Activated naive CD8-positive, alpha-beta T cell treated with anti-CD3 and anti-CD28 coated beads for 36 hours (primary cell): ENCODE results near the gene NTM. TPM values are rescaled to one million over a fixed set of nuclear protein-coding genes. Genes with fewer than 3 reads are reported as not detected.

Experiments
- DNase-seq: peaks from one replicate; pipeline ENCODE4 v3.0.0; 2021
- H3K27ac Mint-ChIP-seq: one replicate; pipeline ENCODE4 v1.8.0; 2022; ENCODE audit warnings: mild to moderate bottlenecking, moderate library complexity, mixed read lengths
- H3K27me3 Mint-ChIP-seq: one replicate; pipeline ENCODE4 v1.8.0; 2022; ENCODE audit warnings: mild to moderate bottlenecking, mixed read lengths
- H3K36me3 Mint-ChIP-seq: one replicate; pipeline ENCODE4 v1.8.0; 2021; ENCODE audit warnings: mild to moderate bottlenecking, mixed read lengths
- H3K4me1 Mint-ChIP-seq: one replicate; pipeline ENCODE4 v1.8.0; 2021; ENCODE audit warnings: mixed read lengths
- H3K4me3 Mint-ChIP-seq: one replicate; pipeline ENCODE4 v1.8.0; 2022; ENCODE audit warnings: mild to moderate bottlenecking, moderate library complexity, mixed read lengths
- H3K9me3 Mint-ChIP-seq: one replicate; pipeline ENCODE4 v1.8.0; 2022; ENCODE audit warnings: mixed read lengths
- total RNA-seq, 2 experiments: library from RNA; stranded (reverse); gene quantifications; one replicate each; pipeline ENCODE4 v1.2.3, GENCODE V29; 2021

The NTM gene
- total RNA-seq, 2 experiments from 2014 or later = not detected

- Mint-ChIP-seq H3K27me3 (peaks cover 11% of the 10 kb centered on the region), H3K4me3 (no peak overlapping the region), H3K9me3 (peaks cover 2% of the 10 kb centered on the region), H3K36me3 (peaks cover 1% of the 10 kb centered on the region), H3K27ac (no peak overlapping the region), H3K4me1 (no peaks in the 10 kb centered on the region)
- no peak for DNase-seq
Measured at GRCh38 chr11:131546218-131546895, 175.9 kb downstream of the NTM start.

- H3K36me3 Mint-ChIP-seq = peaks cover 1% of the 10 kb centered on the region
Measured at GRCh38 chr11:131549099-131549498, 178.7 kb downstream of the NTM start.

GRCh38 chr11:131549770-131550169, 179.4 kb downstream of the NTM start:
- Mint-ChIP-seq H3K4me3 (no peak overlapping the region), H3K9me3 (peaks cover 3% of the 10 kb centered on the region), H3K27me3 (peaks cover 11% of the 10 kb centered on the region), H3K36me3 (peaks cover 1% of the 10 kb centered on the region), H3K27ac (no peak overlapping the region), H3K4me1 (no peaks in the 10 kb centered on the region)
- no peak for DNase-seq

More at GRCh38 chr11:131549099-131549498, 178.7 kb downstream of the NTM start:
- H3K4me1 Mint-ChIP-seq = no peaks in the 10 kb centered on the region
- no peak overlapping the region for H3K4me3 Mint-ChIP-seq
- no peak overlapping the region for H3K27ac Mint-ChIP-seq
- DNase-seq = no peak
- peaks cover 11% of the 10 kb centered on the region for H3K27me3 Mint-ChIP-seq
- peaks cover 3% of the 10 kb centered on the region for H3K9me3 Mint-ChIP-seq

GRCh38 chr11:131560287-131560686, 189.9 kb downstream of the NTM start:
- H3K27me3 Mint-ChIP-seq = no peaks in the 10 kb centered on the region

GRCh38 chr11:131561501-131561900, 191.1 kb downstream of the NTM start:
- no peaks in the 10 kb centered on the region for H3K36me3 Mint-ChIP-seq
- no peaks in the 10 kb centered on the region for H3K9me3 Mint-ChIP-seq
- H3K27ac Mint-ChIP-seq = no peak overlapping the region
- no peaks in the 10 kb centered on the region for H3K4me1 Mint-ChIP-seq
- H3K4me3 Mint-ChIP-seq = no peak overlapping the region
- DNase-seq = no peak
- H3K27me3 Mint-ChIP-seq = no peaks in the 10 kb centered on the region

More at GRCh38 chr11:131560287-131560686, 189.9 kb downstream of the NTM start:
- no peak overlapping the region for H3K27ac Mint-ChIP-seq
- no peaks in the 10 kb centered on the region for H3K4me1 Mint-ChIP-seq
- no peaks in the 10 kb centered on the region for H3K9me3 Mint-ChIP-seq
- no peak for DNase-seq
- no peak overlapping the region for H3K4me3 Mint-ChIP-seq
- H3K36me3 Mint-ChIP-seq = no peaks in the 10 kb centered on the region

GRCh38 chr11:131561972-131562371, 191.6 kb downstream of the NTM start:
- no peak for DNase-seq
- Mint-ChIP-seq H3K9me3 (no peaks in the 10 kb centered on the region), H3K4me3 (no peak overlapping the region), H3K4me1 (no peaks in the 10 kb centered on the region), H3K27ac (no peak overlapping the region), H3K27me3 (no peaks in the 10 kb centered on the region), H3K36me3 (no peaks in the 10 kb centered on the region)

GRCh38 chr11:131568318-131568717, 197.9 kb downstream of the NTM start:
- Mint-ChIP-seq H3K9me3 (no peaks in the 10 kb centered on the region), H3K27ac (no peak overlapping the region), H3K27me3 (no peaks in the 10 kb centered on the region), H3K4me1 (no peaks in the 10 kb centered on the region), H3K36me3 (no peaks in the 10 kb centered on the region), H3K4me3 (no peak overlapping the region)
- DNase-seq = no peak

- Mint-ChIP-seq H3K36me3 (no peaks in the 10 kb centered on the region), H3K4me3 (no peak overlapping the region), H3K9me3 (no peaks in the 10 kb centered on the region), H3K27ac (no peak overlapping the region), H3K4me1 (no peaks in the 10 kb centered on the region), H3K27me3 (no peaks in the 10 kb centered on the region)
- no peak for DNase-seq
Measured at GRCh38 chr11:131571571-131571970, 201.2 kb downstream of the NTM start.

GRCh38 chr11:131572423-131572822, 202.0 kb downstream of the NTM start:
- no peaks in the 10 kb centered on the region for H3K36me3 Mint-ChIP-seq

GRCh38 chr11:131579932-131580387, 209.5 kb downstream of the NTM start:
- no peak for DNase-seq
- H3K27me3 Mint-ChIP-seq = peaks cover 13% of the 10 kb centered on the region
- H3K4me3 Mint-ChIP-seq = no peak overlapping the region
- no peaks in the 10 kb centered on the region for H3K9me3 Mint-ChIP-seq
- no peaks in the 10 kb centered on the region for H3K4me1 Mint-ChIP-seq
- H3K27ac Mint-ChIP-seq = no peak overlapping the region
- H3K36me3 Mint-ChIP-seq = no peaks in the 10 kb centered on the region

More at GRCh38 chr11:131572423-131572822, 202.0 kb downstream of the NTM start:
- no peak overlapping the region for H3K4me3 Mint-ChIP-seq
- no peaks in the 10 kb centered on the region for H3K4me1 Mint-ChIP-seq
- H3K27ac Mint-ChIP-seq = no peak overlapping the region
- no peaks in the 10 kb centered on the region for H3K9me3 Mint-ChIP-seq
- H3K27me3 Mint-ChIP-seq = no peaks in the 10 kb centered on the region
- no peak for DNase-seq

GRCh38 chr11:131580476-131580875, 210.1 kb downstream of the NTM start:
- H3K27ac Mint-ChIP-seq = no peak overlapping the region
- H3K4me3 Mint-ChIP-seq = no peak overlapping the region
- H3K36me3 Mint-ChIP-seq = no peaks in the 10 kb centered on the region
- no peaks in the 10 kb centered on the region for H3K4me1 Mint-ChIP-seq
- H3K27me3 Mint-ChIP-seq = peaks cover 13% of the 10 kb centered on the region
- no peaks in the 10 kb centered on the region for H3K9me3 Mint-ChIP-seq
- no peak for DNase-seq

- H3K36me3 Mint-ChIP-seq = no peaks in the 10 kb centered on the region
- no peak overlapping the region for H3K27ac Mint-ChIP-seq
- H3K4me3 Mint-ChIP-seq = no peak overlapping the region
Measured at GRCh38 chr11:131581046-131581445, 210.6 kb downstream of the NTM start.

GRCh38 chr11:131582021-131582525, 211.7 kb downstream of the NTM start:
- DNase-seq = no peak
- Mint-ChIP-seq H3K27ac (no peak overlapping the region), H3K4me3 (no peak overlapping the region), H3K36me3 (no peaks in the 10 kb centered on the region), H3K9me3 (no peaks in the 10 kb centered on the region), H3K4me1 (no peaks in the 10 kb centered on the region), H3K27me3 (peaks cover 21% of the 10 kb centered on the region)

More at GRCh38 chr11:131581046-131581445, 210.6 kb downstream of the NTM start:
- no peaks in the 10 kb centered on the region for H3K9me3 Mint-ChIP-seq
- H3K4me1 Mint-ChIP-seq = no peaks in the 10 kb centered on the region
- no peak for DNase-seq
- H3K27me3 Mint-ChIP-seq = peaks cover 16% of the 10 kb centered on the region

GRCh38 chr11:131583421-131583820, 213.0 kb downstream of the NTM start:
- no peaks in the 10 kb centered on the region for H3K36me3 Mint-ChIP-seq
- peaks cover 16% of the 10 kb centered on the region for H3K27me3 Mint-ChIP-seq
- no peaks in the 10 kb centered on the region for H3K4me1 Mint-ChIP-seq
- H3K9me3 Mint-ChIP-seq = peaks cover 2% of the 10 kb centered on the region
- no peak overlapping the region for H3K27ac Mint-ChIP-seq
- H3K4me3 Mint-ChIP-seq = no peak overlapping the region
- no peak for DNase-seq

- no peak overlapping the region for H3K4me3 Mint-ChIP-seq
- H3K36me3 Mint-ChIP-seq = no peaks in the 10 kb centered on the region
- DNase-seq = no peak
- peaks cover 2% of the 10 kb centered on the region for H3K9me3 Mint-ChIP-seq
- H3K4me1 Mint-ChIP-seq = no peaks in the 10 kb centered on the region
- no peak overlapping the region for H3K27ac Mint-ChIP-seq
- peaks cover 16% of the 10 kb centered on the region for H3K27me3 Mint-ChIP-seq
Measured at GRCh38 chr11:131583938-131584337, 213.5 kb downstream of the NTM start.
